HL-60 (cell line): ENCODE results near the gene ZNF275.

Experiments used
- DNase-seq, 2 experiments: peaks; one replicate each; pipeline ENCODE4 v3.0.0-alpha.2; 2010 to 2020; ENCODE audit warnings: low read depth in 1 of 2, low spot score in 1 of 2
- H3K27ac ChIP-seq: fragments of 250-450 bp; sonication (Bioruptor Pico); replicated peaks from 2 replicates; pipeline ENCODE4 v1.5.1; 2020; ENCODE audit warnings: mild to moderate bottlenecking, moderate library complexity
- H3K27me3 ChIP-seq: fragments of 250-450 bp; sonication (Bioruptor Pico); 2 replicates; pipeline ENCODE4 v1.5.1; 2021; ENCODE audit warnings: mild to moderate bottlenecking, moderate library complexity; ENCODE audit not compliant: insufficient read depth, poor library complexity, severe bottlenecking
- H3K4me3 ChIP-seq: replicated peaks from 2 replicates; pipeline ENCODE4 v1.5.1; 2011; ENCODE audit warnings: mild to moderate bottlenecking, control low read depth, low read length; ENCODE audit not compliant: insufficient read depth
- GABPA ChIP-seq: IDR thresholded peaks from 2 replicates; pipeline ENCODE4 v1.6.1; 2012; ENCODE audit warnings: low read depth
- POLR2AphosphoS5 ChIP-seq: IDR thresholded peaks from 2 replicates; pipeline ENCODE4 v1.6.1; 2012; ENCODE audit warnings: low read depth
- SPI1 ChIP-seq: IDR thresholded peaks from 2 replicates; pipeline ENCODE4 v1.6.1; 2012; ENCODE audit warnings: low read depth, mild to moderate bottlenecking, borderline replicate concordance
- TF ChIP-seq, protein P1 (sequence below): IDR thresholded peaks from 2 replicates; pipeline ENCODE4 v1.6.1; 2012; ENCODE audit warnings: low read depth; ENCODE audit not compliant: insufficient replicate concordance
- TF ChIP-seq, protein P2 (sequence below): IDR thresholded peaks from one replicate; pipeline ENCODE4 v1.5.1; 2011; ENCODE audit warnings: low read length, control low read depth, inconsistent platforms; ENCODE audit not compliant: insufficient read depth

ZNF275 gene

DNA sequence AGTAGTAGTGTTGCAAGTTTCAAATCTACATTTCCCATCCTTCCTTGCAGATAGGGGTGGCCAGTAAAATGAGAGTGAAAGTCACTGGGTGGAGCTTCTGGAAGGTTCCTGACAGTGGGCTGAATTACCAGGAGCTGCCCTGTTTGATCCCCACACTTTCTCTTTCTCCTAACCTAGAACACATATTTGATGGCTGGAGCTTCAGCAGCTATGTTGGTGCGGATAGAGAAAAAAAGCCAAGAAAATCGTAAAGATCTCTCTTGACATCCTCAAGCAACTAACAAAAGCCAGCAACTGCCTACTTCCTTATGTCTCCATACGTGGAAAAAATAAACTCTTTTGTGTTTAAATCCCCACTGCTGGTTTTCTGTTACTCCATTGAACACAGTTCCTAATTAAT lies 32.2 kb downstream of the ZNF275 start:
- Histone ChIP-seq H3K27me3 (no peaks in the 10 kb centered on the region), H3K4me3 (no peak overlapping the region), H3K27ac (no peak overlapping the region)
- TF ChIP-seq SPI1 (no peak), POLR2AphosphoS5 (no peak), GABPA (no peak)
- TF ChIP-seq, protein P1, sequence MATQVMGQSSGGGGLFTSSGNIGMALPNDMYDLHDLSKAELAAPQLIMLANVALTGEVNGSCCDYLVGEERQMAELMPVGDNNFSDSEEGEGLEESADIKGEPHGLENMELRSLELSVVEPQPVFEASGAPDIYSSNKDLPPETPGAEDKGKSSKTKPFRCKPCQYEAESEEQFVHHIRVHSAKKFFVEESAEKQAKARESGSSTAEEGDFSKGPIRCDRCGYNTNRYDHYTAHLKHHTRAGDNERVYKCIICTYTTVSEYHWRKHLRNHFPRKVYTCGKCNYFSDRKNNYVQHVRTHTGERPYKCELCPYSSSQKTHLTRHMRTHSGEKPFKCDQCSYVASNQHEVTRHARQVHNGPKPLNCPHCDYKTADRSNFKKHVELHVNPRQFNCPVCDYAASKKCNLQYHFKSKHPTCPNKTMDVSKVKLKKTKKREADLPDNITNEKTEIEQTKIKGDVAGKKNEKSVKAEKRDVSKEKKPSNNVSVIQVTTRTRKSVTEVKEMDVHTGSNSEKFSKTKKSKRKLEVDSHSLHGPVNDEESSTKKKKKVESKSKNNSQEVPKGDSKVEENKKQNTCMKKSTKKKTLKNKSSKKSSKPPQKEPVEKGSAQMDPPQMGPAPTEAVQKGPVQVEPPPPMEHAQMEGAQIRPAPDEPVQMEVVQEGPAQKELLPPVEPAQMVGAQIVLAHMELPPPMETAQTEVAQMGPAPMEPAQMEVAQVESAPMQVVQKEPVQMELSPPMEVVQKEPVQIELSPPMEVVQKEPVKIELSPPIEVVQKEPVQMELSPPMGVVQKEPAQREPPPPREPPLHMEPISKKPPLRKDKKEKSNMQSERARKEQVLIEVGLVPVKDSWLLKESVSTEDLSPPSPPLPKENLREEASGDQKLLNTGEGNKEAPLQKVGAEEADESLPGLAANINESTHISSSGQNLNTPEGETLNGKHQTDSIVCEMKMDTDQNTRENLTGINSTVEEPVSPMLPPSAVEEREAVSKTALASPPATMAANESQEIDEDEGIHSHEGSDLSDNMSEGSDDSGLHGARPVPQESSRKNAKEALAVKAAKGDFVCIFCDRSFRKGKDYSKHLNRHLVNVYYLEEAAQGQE: no peak
- TF ChIP-seq, protein P2, sequence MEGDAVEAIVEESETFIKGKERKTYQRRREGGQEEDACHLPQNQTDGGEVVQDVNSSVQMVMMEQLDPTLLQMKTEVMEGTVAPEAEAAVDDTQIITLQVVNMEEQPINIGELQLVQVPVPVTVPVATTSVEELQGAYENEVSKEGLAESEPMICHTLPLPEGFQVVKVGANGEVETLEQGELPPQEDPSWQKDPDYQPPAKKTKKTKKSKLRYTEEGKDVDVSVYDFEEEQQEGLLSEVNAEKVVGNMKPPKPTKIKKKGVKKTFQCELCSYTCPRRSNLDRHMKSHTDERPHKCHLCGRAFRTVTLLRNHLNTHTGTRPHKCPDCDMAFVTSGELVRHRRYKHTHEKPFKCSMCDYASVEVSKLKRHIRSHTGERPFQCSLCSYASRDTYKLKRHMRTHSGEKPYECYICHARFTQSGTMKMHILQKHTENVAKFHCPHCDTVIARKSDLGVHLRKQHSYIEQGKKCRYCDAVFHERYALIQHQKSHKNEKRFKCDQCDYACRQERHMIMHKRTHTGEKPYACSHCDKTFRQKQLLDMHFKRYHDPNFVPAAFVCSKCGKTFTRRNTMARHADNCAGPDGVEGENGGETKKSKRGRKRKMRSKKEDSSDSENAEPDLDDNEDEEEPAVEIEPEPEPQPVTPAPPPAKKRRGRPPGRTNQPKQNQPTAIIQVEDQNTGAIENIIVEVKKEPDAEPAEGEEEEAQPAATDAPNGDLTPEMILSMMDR: no peak
- no peak for DNase-seq

DNA sequence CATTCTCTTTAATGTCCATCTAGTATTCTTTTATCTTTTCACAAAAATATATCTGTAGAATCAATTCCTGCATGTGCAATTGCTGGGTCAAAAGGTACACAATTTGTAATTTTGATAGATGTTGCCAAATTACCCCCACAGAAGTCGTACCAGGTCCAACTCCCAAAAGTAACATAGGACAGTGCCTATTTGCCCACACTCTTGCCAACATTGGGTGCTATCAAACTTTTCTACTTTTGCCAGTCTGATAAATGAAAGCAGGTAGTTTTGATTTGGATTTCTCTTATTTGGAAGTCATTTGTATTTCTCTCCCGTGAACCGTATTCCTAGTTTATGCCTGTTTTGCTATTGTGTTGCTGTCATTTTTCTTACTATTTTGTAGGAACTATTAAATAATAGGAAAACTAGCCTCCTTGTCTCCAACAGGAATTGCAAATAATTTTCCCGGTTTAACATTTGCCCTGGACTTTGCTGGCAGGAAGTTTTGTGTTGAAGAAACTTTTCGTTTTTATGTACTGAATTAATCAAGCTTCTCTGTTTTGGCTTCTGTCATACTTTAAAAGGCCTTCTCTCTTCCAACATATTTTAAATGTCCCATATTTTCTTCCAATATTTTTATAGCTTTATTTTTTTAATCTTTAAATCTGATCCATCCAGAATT lies 33.1 kb downstream of the ZNF275 start:
- TF ChIP-seq, protein P2: no peak
- TF ChIP-seq POLR2AphosphoS5 (no peak), SPI1 (no peak), GABPA (no peak)
- TF ChIP-seq, protein P1: no peak

DNA sequence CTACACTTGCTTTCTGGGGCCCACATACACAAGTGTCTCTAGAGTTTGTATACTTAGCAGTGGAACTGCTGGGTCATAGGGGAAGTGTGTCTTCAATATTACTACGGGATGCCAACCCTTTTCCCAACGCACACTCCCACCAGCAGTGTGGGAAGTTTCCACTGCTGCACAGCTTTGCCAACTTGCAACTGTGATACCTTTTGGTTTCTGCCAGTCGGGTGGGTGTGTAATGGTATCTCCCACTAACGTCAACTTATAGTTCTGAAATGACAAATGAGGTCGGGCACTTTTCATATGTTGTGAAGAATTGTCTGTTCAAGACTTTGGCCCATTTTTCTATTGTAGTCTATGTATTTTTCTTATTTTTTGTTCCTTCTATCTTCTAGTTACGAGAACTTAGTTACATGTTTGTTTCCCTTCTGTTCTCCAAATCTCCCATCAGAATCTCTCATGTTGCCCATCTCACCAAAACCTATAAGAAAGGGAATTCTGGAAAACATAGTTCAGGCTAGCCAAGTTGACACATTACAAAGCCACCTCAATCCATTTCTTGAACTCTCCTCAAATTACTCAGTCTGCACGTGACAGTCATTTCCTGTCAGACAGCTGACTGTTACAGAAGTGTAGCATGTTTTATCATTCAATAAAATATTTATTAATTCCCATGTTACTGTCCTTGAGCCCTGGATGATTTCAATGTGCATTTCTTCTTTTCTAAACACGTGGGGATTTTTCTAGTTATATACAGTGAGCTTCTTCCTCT lies 36.5 kb downstream of the ZNF275 start:
- no peak overlapping the region for H3K4me3 ChIP-seq
- TF ChIP-seq POLR2AphosphoS5 (no peak), GABPA (no peak), SPI1 (no peak)
- TF ChIP-seq, protein P1: no peak
- TF ChIP-seq, protein P2: no peak
- DNase-seq: no peak
- no peak overlapping the region for H3K27ac ChIP-seq
- no peaks in the 10 kb centered on the region for H3K27me3 ChIP-seq

More for the DNA sequence above, 33.1 kb downstream of the ZNF275 start:
- no peak for DNase-seq
- Histone ChIP-seq H3K27ac (no peak overlapping the region), H3K4me3 (no peak overlapping the region), H3K27me3 (no peaks in the 10 kb centered on the region)
